GM06990 (cell line): ENCODE measurements around the gene RNFT2.
"Not testable (repeated sequence)": the region's sequence is repeated elsewhere in the genome, so short reads cannot be mapped to it uniquely, and the experiment has no call there.

Source experiments
- DNase-seq: peaks from one replicate; pipeline ENCODE4 v3.0.0-alpha.2; 2011; ENCODE audit not compliant: insufficient read length; ENCODE audit errors: extremely low read depth
- H3K27me3 ChIP-seq: replicated peaks from 2 replicates; pipeline ENCODE4 v1.6.0; 2011; ENCODE audit warnings: low read length; ENCODE audit not compliant: control insufficient read depth, insufficient read depth
- H3K36me3 ChIP-seq: 2 replicates; pipeline ENCODE4 v1.5.1; 2011; ENCODE audit warnings: low read length; ENCODE audit not compliant: control insufficient read depth, insufficient read depth
- H3K4me3 ChIP-seq: replicated peaks from 2 replicates; pipeline ENCODE4 v1.5.1; 2011; ENCODE audit warnings: low read depth, mild to moderate bottlenecking, control low read depth, low read length
- TF ChIP-seq, protein P1 (sequence below): IDR thresholded peaks from 2 replicates; pipeline ENCODE4 v1.5.1; 2011; ENCODE audit warnings: low read length, control low read depth, mild to moderate bottlenecking, inconsistent platforms; ENCODE audit not compliant: insufficient read depth, poor library complexity, severe bottlenecking

Gene RNFT2

GRCh38 chr12:116780942-116781341 lies 42.8 kb downstream of the RNFT2 start:
- DNase-seq, result no peak
- no peaks in the 10 kb centered on the region for H3K27me3 ChIP-seq
- TF ChIP-seq, protein P1, sequence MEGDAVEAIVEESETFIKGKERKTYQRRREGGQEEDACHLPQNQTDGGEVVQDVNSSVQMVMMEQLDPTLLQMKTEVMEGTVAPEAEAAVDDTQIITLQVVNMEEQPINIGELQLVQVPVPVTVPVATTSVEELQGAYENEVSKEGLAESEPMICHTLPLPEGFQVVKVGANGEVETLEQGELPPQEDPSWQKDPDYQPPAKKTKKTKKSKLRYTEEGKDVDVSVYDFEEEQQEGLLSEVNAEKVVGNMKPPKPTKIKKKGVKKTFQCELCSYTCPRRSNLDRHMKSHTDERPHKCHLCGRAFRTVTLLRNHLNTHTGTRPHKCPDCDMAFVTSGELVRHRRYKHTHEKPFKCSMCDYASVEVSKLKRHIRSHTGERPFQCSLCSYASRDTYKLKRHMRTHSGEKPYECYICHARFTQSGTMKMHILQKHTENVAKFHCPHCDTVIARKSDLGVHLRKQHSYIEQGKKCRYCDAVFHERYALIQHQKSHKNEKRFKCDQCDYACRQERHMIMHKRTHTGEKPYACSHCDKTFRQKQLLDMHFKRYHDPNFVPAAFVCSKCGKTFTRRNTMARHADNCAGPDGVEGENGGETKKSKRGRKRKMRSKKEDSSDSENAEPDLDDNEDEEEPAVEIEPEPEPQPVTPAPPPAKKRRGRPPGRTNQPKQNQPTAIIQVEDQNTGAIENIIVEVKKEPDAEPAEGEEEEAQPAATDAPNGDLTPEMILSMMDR, result no peak
- H3K4me3 ChIP-seq, result no peak overlapping the region
- peaks cover 6% of the 10 kb centered on the region for H3K36me3 ChIP-seq

GRCh38 chr12:116783525-116784237 lies 45.6 kb downstream of the RNFT2 start:
- H3K4me3 ChIP-seq, result no peak overlapping the region
- peaks cover 6% of the 10 kb centered on the region for H3K36me3 ChIP-seq
- H3K27me3 ChIP-seq, result no peaks in the 10 kb centered on the region
- TF ChIP-seq, protein P1, result no peak
- no peak for DNase-seq

DNA sequence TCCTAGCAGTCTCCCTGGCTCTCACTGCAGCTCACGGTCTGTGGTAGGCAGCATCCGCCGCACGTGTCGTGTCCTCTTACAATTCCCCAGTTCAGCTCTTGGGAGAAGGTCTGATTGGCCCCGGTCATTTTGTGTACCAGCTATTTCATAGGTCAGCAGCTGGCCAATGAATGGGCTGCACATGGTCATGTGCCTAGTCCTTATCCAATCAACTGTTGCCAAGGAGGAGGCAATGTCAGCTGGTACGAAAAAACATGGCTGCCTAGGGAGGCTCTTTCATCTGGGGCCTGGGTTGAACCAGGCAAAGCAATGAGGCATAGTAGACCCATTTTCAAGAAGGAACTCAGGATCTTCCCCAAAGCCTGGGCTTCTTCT lies 46.1 kb downstream of the RNFT2 start:
- TF ChIP-seq, protein P1, result no peak
- no peak for DNase-seq
- H3K4me3 ChIP-seq, result no peak overlapping the region
- no peaks in the 10 kb centered on the region for H3K27me3 ChIP-seq
- H3K36me3 ChIP-seq, result peaks cover 6% of the 10 kb centered on the region

- not testable (repeated sequence) for DNase-seq, H3K36me3 ChIP-seq, H3K4me3 ChIP-seq, H3K27me3 ChIP-seq
Measured at GRCh38 chr12:116789562-116789961, 51.4 kb downstream of the RNFT2 start.

DNA sequence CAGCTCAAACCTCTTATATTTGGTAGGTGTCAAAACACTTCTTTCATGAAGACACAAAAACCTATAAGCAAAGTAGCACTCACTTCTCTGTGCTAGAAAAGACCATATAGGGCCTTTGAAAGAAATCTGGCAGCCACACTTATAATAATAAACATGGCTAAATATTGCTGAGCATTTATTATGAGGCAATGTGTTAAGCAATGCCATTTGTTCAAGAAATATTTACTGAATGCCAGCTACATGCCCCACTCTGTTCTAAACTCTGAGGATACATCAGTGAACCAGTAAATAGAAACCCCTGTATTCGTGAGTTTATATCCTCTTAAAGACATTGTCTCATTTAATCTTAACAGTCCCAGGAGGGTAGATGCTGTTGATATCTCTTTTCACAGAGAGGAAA lies 52.0 kb downstream of the RNFT2 start:
- H3K4me3 ChIP-seq, result no peak overlapping the region
- H3K36me3 ChIP-seq, result peaks cover 1% of the 10 kb centered on the region; the same call in 1 of the 2 replicates
- TF ChIP-seq, protein P1, result no peak
- H3K27me3 ChIP-seq, result no peaks in the 10 kb centered on the region
- no peak for DNase-seq

GRCh38 chr12:116792403-116792802 lies 54.3 kb downstream of the RNFT2 start:
- no peaks in the 10 kb centered on the region for H3K27me3 ChIP-seq
- no peak for DNase-seq
- no peak overlapping the region for H3K4me3 ChIP-seq
- TF ChIP-seq, protein P1, result no peak
- H3K36me3 ChIP-seq, result peaks cover 1% of the 10 kb centered on the region; the same call in 1 of the 2 replicates
